HG03354 (cell line): Measurements from ENCODE around the gene KITLG.
"Not testable (repeated sequence)": the region's sequence is repeated elsewhere in the genome, so short reads cannot be mapped to it uniquely, and the experiment has no call there.

Source experiments
- ATAC-seq: cut with Tn5 transposase; IDR thresholded peaks from one replicate; pipeline ENCODE4 v1.9.1; 2021; ENCODE audit warnings: mild to moderate bottlenecking; ENCODE audit not compliant: unreplicated experiment, poor library complexity, severe bottlenecking

KITLG gene

GRCh38 chr12:88580051-88580871, at the start of gene KITLG:
KITLG (minus strand) TSS chr12:88580471; CDS start chr12:88580278, 193 bp downstream.
- ATAC-seq: peak; percentile 78

GRCh38 chr12:88628856-88629509, 48.7 kb upstream of the KITLG start:
- ATAC-seq: no peak

- ATAC-seq: not testable (repeated sequence)
These were observed 47.8 kb upstream of the KITLG start for GRCh38 chr12:88628035-88628434.

GRCh38 chr12:88627501-88627900, 47.2 kb upstream of the KITLG start:
- ATAC-seq: no peak

GRCh38 chr12:88625356-88625755, 45.1 kb upstream of the KITLG start:
- no peak for ATAC-seq

- ATAC-seq: no peak
These were observed 44.6 kb upstream of the KITLG start for GRCh38 chr12:88624911-88625310.

- no peak for ATAC-seq
These were observed 43.7 kb upstream of the KITLG start for GRCh38 chr12:88623777-88624548.

GRCh38 chr12:88617352-88617751, 37.1 kb upstream of the KITLG start:
- no peak for ATAC-seq

GRCh38 chr12:88615490-88615889, 35.2 kb upstream of the KITLG start:
- no peak for ATAC-seq

GRCh38 chr12:88604646-88605045, 24.4 kb upstream of the KITLG start:
- no peak for ATAC-seq

GRCh38 chr12:88600272-88600671, 20.0 kb upstream of the KITLG start:
- no peak for ATAC-seq

- ATAC-seq: no peak
These were observed 17.1 kb upstream of the KITLG start for GRCh38 chr12:88597365-88597764.

GRCh38 chr12:88595697-88596096, 15.4 kb upstream of the KITLG start:
- ATAC-seq: no peak

- ATAC-seq: no peak
These were observed 14.5 kb upstream of the KITLG start for GRCh38 chr12:88594780-88595179.

GRCh38 chr12:88591343-88591742, 11.1 kb upstream of the KITLG start:
- ATAC-seq: no peak

- ATAC-seq: no peak
These were observed 10.6 kb upstream of the KITLG start for GRCh38 chr12:88590851-88591250.

GRCh38 chr12:88585077-88585476, 4.8 kb upstream of the KITLG start:
- ATAC-seq: no peak

GRCh38 chr12:88579601-88580050, 645 bp downstream of the KITLG start:
- no peak for ATAC-seq

GRCh38 chr12:88579161-88579517, 1.1 kb downstream of the KITLG start:
- ATAC-seq: no peak
